Astrocyte (in vitro differentiated cells and primary cell): ENCODE results near the gene CBX2. TPM values are rescaled to one million over a fixed set of nuclear protein-coding genes. Genes with fewer than 3 reads are reported as not detected.

Experiments
- DNase-seq: peaks from one replicate; pipeline ENCODE4 v3.0.0-alpha.2; 2010; ENCODE audit warnings: low read depth
- FAIRE-seq: peaks from 2 replicates; lab custom pipeline; 2011; peaks lifted over from hg19 to GRCh38; lab: Jason Lieb, UNC
- H2AFZ ChIP-seq: 2 replicates; pipeline ENCODE4 v1.6.0; 2012; ENCODE audit warnings: low read depth, low read length, inconsistent platforms
- H3K27ac ChIP-seq: 2 replicates; pipeline ENCODE4 v1.5.1; 2011; ENCODE audit warnings: low read depth, low read length, inconsistent platforms
- H3K27me3 ChIP-seq: 2 replicates; pipeline ENCODE4 v1.6.0; 2011; ENCODE audit warnings: low read length, inconsistent platforms; ENCODE audit not compliant: insufficient read depth
- H3K36me3 ChIP-seq: 2 replicates; pipeline ENCODE4 v1.5.1; 2011; ENCODE audit warnings: low read length, inconsistent platforms; ENCODE audit not compliant: insufficient read depth
- H3K4me1 ChIP-seq: 2 replicates; pipeline ENCODE4 v1.5.1; 2011; ENCODE audit warnings: low read length, inconsistent platforms; ENCODE audit not compliant: insufficient read depth
- H3K4me2 ChIP-seq: 2 replicates; pipeline ENCODE4 v1.6.0; 2012; ENCODE audit warnings: low read length, inconsistent platforms
- H3K4me3 ChIP-seq: 2 replicates; pipeline ENCODE4 v1.5.1; 2011; ENCODE audit warnings: low read depth, mild to moderate bottlenecking, low read length, inconsistent platforms; ENCODE audit not compliant: insufficient read depth
- H3K79me2 ChIP-seq: 2 replicates; pipeline ENCODE4 v1.6.0; 2012; ENCODE audit warnings: mild to moderate bottlenecking, low read length, inconsistent platforms; ENCODE audit not compliant: insufficient read depth
- H3K9ac ChIP-seq: 2 replicates; pipeline ENCODE4 v1.6.0; 2012; ENCODE audit warnings: mild to moderate bottlenecking, low read length, inconsistent platforms
- H3K9me3 ChIP-seq: 2 replicates; pipeline ENCODE4 v1.5.1; 2012; ENCODE audit warnings: low read depth, mild to moderate bottlenecking, low read length, inconsistent platforms; ENCODE audit not compliant: insufficient read depth
- H4K20me1 ChIP-seq: 2 replicates; pipeline ENCODE4 v1.6.0; 2012; ENCODE audit warnings: low read length, inconsistent platforms; ENCODE audit not compliant: insufficient read depth
- H3K27ac Mint-ChIP-seq: one replicate; pipeline ENCODE4 v1.8.0; 2021; ENCODE audit warnings: mild to moderate bottlenecking, mixed read lengths; ENCODE audit not compliant: unreplicated experiment
- H3K27me3 Mint-ChIP-seq: one replicate; pipeline ENCODE4 v1.8.0; 2021; ENCODE audit warnings: low read depth, mixed read lengths; ENCODE audit not compliant: unreplicated experiment
- H3K36me3 Mint-ChIP-seq: one replicate; pipeline ENCODE4 v1.8.0; 2021; ENCODE audit warnings: low read depth, mixed read lengths; ENCODE audit not compliant: unreplicated experiment
- H3K4me1 Mint-ChIP-seq: one replicate; pipeline ENCODE4 v1.8.0; 2021; ENCODE audit warnings: low read depth, mixed read lengths; ENCODE audit not compliant: unreplicated experiment
- H3K4me3 Mint-ChIP-seq: one replicate; pipeline ENCODE4 v1.8.0; 2021; ENCODE audit warnings: mild to moderate bottlenecking, moderate library complexity, mixed read lengths; ENCODE audit not compliant: unreplicated experiment
- H3K9me3 Mint-ChIP-seq: one replicate; pipeline ENCODE4 v1.8.0; 2021; ENCODE audit warnings: mild to moderate bottlenecking, mixed read lengths; ENCODE audit not compliant: unreplicated experiment
- EZH2 ChIP-seq: IDR thresholded peaks from 2 replicates; pipeline ENCODE4 v1.6.1; 2012; ENCODE audit warnings: mild to moderate bottlenecking, low read length, inconsistent platforms; ENCODE audit not compliant: insufficient read depth
- total RNA-seq: library from RNA; stranded (reverse); gene quantifications from 2 replicates; pipeline ENCODE4 v1.2.1, GENCODE V29; 2021
- TF ChIP-seq, protein P1 (sequence below): IDR thresholded peaks from 2 replicates; pipeline ENCODE4 v1.5.1; 2011; ENCODE audit warnings: low read depth, mild to moderate bottlenecking, inconsistent platforms, low read length, moderate library complexity; ENCODE audit not compliant: insufficient read depth

The CBX2 gene
- total RNA-seq, 1 donor from 2014 or later: 6.7 TPM

GRCh38 chr17:79831265-79832217 is 53.6 kb downstream of the CBX2 start:
- Histone ChIP-seq H2AFZ (peak overlapping the region; percentile 52), H3K36me3 (no peaks in the 10 kb centered on the region), H3K4me3 (no peak overlapping the region), H3K79me2 (peaks cover 15% of the 10 kb centered on the region), H3K9ac (peak overlapping the region; percentile 3), H3K9me3 (no peaks in the 10 kb centered on the region), H3K4me2 (peak overlapping the region; percentile 75), H4K20me1 (peaks cover 35% of the 10 kb centered on the region), H3K27ac (no peak overlapping the region), H3K27me3 (no peaks in the 10 kb centered on the region), H3K4me1 (peaks cover 21% of the 10 kb centered on the region)
- peak overlapping the region; percentile 53 for H3K27ac Mint-ChIP-seq
- H3K36me3 Mint-ChIP-seq: peaks cover 5% of the 10 kb centered on the region
- peak overlapping the region; percentile 40 for H3K4me3 Mint-ChIP-seq
- TF ChIP-seq, protein P1, sequence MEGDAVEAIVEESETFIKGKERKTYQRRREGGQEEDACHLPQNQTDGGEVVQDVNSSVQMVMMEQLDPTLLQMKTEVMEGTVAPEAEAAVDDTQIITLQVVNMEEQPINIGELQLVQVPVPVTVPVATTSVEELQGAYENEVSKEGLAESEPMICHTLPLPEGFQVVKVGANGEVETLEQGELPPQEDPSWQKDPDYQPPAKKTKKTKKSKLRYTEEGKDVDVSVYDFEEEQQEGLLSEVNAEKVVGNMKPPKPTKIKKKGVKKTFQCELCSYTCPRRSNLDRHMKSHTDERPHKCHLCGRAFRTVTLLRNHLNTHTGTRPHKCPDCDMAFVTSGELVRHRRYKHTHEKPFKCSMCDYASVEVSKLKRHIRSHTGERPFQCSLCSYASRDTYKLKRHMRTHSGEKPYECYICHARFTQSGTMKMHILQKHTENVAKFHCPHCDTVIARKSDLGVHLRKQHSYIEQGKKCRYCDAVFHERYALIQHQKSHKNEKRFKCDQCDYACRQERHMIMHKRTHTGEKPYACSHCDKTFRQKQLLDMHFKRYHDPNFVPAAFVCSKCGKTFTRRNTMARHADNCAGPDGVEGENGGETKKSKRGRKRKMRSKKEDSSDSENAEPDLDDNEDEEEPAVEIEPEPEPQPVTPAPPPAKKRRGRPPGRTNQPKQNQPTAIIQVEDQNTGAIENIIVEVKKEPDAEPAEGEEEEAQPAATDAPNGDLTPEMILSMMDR: no peak
- TF ChIP-seq EZH2: no peak
- no peak for DNase-seq
- peaks cover 4% of the 10 kb centered on the region for H3K9me3 Mint-ChIP-seq
- no peak for FAIRE-seq
- peaks cover 12% of the 10 kb centered on the region for H3K4me1 Mint-ChIP-seq
- H3K27me3 Mint-ChIP-seq: peaks cover 25% of the 10 kb centered on the region

DNA sequence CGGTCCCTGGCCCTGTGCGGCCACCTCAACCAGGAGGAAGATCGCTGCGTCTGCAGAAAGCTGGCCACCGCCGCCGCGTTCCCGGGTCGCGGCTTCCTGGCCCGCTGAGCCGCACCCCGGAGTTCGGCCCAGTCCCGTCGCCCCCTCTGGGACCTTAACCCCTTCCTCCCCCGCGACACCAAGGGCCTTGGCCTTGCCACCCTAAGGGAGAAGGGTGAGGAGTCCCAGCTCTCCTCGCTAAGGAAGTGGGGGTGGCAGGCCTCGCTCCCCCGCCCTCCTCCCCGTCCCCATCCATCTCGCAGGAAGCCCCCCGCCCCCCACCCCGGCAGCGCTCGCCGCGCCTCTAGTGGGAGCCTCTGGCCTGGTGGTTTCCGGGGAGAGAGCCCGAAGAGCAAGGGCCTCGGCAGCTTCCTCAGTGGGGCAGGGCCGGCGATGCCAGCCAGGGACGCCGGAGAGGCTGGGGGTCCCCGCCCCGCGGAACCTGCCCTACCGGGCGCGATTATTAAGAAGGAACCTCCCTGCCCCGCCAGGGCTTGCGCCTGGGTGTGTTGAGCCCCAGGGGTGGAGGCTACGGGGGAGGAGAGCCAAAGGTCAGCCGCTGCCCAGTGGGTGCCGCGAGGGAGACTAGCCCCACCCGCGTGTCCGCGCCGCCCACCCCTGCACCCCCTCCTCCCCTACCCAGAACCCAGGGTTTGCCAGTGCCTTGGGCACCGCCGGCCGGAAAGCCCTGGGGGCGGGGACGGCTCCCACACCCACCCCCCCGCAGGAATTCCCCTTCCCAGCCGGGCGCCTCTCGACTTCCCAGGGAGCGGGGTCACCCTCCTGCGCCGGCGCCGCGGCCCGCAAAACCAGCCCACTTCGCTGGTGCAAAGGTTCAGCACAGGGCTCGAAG is 54.5 kb downstream of the CBX2 start:
- H4K20me1 ChIP-seq: peaks cover 44% of the 10 kb centered on the region
- peaks cover 8% of the 10 kb centered on the region for H3K36me3 Mint-ChIP-seq
- peak overlapping the region; percentile 75 for H3K4me2 ChIP-seq
- H3K27me3 ChIP-seq: no peaks in the 10 kb centered on the region
- peaks cover 30% of the 10 kb centered on the region for H3K4me1 ChIP-seq
- TF ChIP-seq EZH2: no peak
- TF ChIP-seq, protein P1: no peak
- H3K36me3 ChIP-seq: no peaks in the 10 kb centered on the region
- no peaks in the 10 kb centered on the region for H3K9me3 ChIP-seq
- H3K9ac ChIP-seq: peak overlapping the region; percentile 3
- no peak for DNase-seq
- no peak for FAIRE-seq
- H3K27ac ChIP-seq: no peak overlapping the region
- H3K4me3 Mint-ChIP-seq: no peak overlapping the region
- H3K27ac Mint-ChIP-seq: peak overlapping the region; percentile 59
- H3K79me2 ChIP-seq: peaks cover 24% of the 10 kb centered on the region
- peaks cover 4% of the 10 kb centered on the region for H3K9me3 Mint-ChIP-seq
- peaks cover 21% of the 10 kb centered on the region for H3K27me3 Mint-ChIP-seq
- peaks cover 12% of the 10 kb centered on the region for H3K4me1 Mint-ChIP-seq
- H2AFZ ChIP-seq: peak overlapping the region; percentile 52
- no peak overlapping the region for H3K4me3 ChIP-seq
